GM06990 (cell line): ENCODE results near the gene LRP4.
"Not testable (repeated sequence)": the region's sequence is repeated elsewhere in the genome, so short reads cannot be mapped to it uniquely, and the experiment has no call there.

Experiments used
- DNase-seq: peaks from one replicate; pipeline ENCODE4 v3.0.0-alpha.2; 2011; ENCODE audit not compliant: insufficient read length; ENCODE audit errors: extremely low read depth
- H3K27me3 ChIP-seq: replicated peaks from 2 replicates; pipeline ENCODE4 v1.6.0; 2011; ENCODE audit warnings: low read length; ENCODE audit not compliant: control insufficient read depth, insufficient read depth
- H3K36me3 ChIP-seq: 2 replicates; pipeline ENCODE4 v1.5.1; 2011; ENCODE audit warnings: low read length; ENCODE audit not compliant: control insufficient read depth, insufficient read depth
- H3K4me3 ChIP-seq: replicated peaks from 2 replicates; pipeline ENCODE4 v1.5.1; 2011; ENCODE audit warnings: low read depth, mild to moderate bottlenecking, control low read depth, low read length
- CTCF ChIP-seq: IDR thresholded peaks from 2 replicates; pipeline ENCODE4 v1.5.1; 2011; ENCODE audit warnings: low read length, control low read depth, mild to moderate bottlenecking, inconsistent platforms; ENCODE audit not compliant: insufficient read depth, poor library complexity, severe bottlenecking

LRP4 gene

DNA sequence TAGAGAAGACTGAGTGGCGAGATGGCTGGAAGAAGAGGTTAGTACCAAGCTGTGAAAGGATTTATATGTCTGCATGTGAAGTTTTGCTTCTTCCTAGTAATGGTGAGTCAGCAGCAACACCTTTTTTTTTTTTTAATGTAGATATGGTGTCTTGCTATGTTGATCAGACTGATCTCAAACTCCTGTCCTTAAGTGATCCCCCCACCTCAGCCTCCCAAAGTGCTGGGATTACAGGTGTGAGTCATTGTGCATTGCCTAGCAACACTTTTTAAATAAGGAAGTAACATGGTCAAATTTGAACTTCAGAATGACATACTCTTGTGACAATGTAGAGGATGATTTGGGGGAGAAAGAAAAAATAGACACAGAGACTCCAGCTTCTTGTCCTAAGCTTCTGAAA lies 11.7 kb upstream of the LRP4 start:
- Histone ChIP-seq H3K27me3 (no peaks in the 10 kb centered on the region), H3K4me3 (no peak overlapping the region), H3K36me3 (no peaks in the 10 kb centered on the region)
- DNase-seq, result no peak
- TF ChIP-seq CTCF, result no peak

GRCh38 chr11:46928701-46929100 lies 10.4 kb upstream of the LRP4 start:
- DNase-seq, H3K36me3 ChIP-seq, H3K4me3 ChIP-seq, H3K27me3 ChIP-seq: not testable (repeated sequence)

DNA sequence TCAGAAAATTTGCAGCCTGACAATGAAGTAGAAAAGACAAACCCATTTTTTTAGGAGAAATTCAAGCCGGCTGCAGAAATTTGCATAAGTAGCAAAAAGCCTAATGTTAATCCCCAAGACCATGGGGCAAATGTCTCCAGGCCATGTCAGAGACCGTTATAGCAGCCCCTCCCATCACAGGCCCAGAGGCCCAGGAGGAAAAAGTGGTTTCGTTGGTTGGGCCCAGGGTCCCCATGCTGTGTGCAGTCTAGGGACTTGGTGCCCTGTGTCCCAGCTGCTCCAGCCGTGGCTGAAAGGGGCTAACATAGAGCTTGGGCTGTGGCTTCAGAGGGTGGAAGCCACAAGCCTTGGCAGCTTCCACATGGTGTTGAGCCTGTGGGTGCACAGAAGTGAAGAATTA lies 9.6 kb upstream of the LRP4 start:
- not testable (repeated sequence) for H3K36me3 ChIP-seq, H3K27me3 ChIP-seq, DNase-seq, H3K4me3 ChIP-seq

DNA sequence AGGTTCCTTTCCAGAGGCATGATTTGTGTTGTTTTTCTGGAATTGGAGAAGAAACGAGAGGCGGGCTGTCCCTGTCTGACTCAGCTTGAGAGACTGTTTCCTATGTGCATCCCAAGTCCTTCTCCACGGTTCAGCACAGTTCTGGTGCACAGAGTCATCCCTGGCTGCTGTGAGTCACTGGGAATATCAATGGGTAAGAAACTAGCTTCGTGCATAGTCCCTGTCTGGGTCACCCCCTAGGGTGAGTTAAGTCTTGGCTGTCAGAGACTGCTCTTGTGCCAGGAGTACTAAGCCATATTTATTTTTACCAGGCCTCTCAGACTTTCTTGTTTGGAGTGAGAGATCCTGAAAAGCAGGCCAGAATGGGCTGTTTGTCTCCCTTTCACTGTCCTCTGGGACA lies 2.4 kb upstream of the LRP4 start:
- no peak for TF ChIP-seq CTCF
- Histone ChIP-seq H3K36me3 (no peaks in the 10 kb centered on the region), H3K4me3 (no peak overlapping the region), H3K27me3 (no peaks in the 10 kb centered on the region; the same call in none of the 2 replicates)
- no peak for DNase-seq

- Histone ChIP-seq H3K27me3 (no peaks in the 10 kb centered on the region; the same call in none of the 2 replicates), H3K36me3 (no peaks in the 10 kb centered on the region), H3K4me3 (no peak overlapping the region; the same call in 1 of the 2 replicates)
- no peak for TF ChIP-seq CTCF
- DNase-seq, result no peak
These were observed 601 bp upstream of the LRP4 start for GRCh38 chr11:46918788-46919513.

- Histone ChIP-seq H3K36me3 (no peaks in the 10 kb centered on the region), H3K27me3 (no peaks in the 10 kb centered on the region; the same call in none of the 2 replicates), H3K4me3 (peak overlapping the region; percentile 40; the same call in 1 of the 2 replicates)
- no peak for TF ChIP-seq CTCF
- no peak for DNase-seq
These were observed 628 bp downstream of the LRP4 start for GRCh38 chr11:46917762-46918082.
